SK-N-MC (cell line): ENCODE data around the gene PDE4B.

Source experiments
- EZH2 ChIP-seq: fragments of 200-600 bp; sonication (generic); IDR thresholded peaks from one replicate; pipeline ENCODE4 v1.6.1; 2017; ENCODE audit warnings: antibody characterized with exemption
- FOXP2 ChIP-seq: optimal IDR thresholded peaks from 2 replicates; pipeline ENCODE3; 2011; ENCODE audit warnings: mild to moderate bottlenecking, moderate library complexity; ENCODE audit not compliant: insufficient read depth; ENCODE audit errors: extremely low read length, control extremely low read depth
- POLR2AphosphoS5 ChIP-seq: IDR thresholded peaks from 2 replicates; pipeline ENCODE4 v1.6.1; 2012; ENCODE audit warnings: mild to moderate bottlenecking, low read depth, low read length, borderline replicate concordance

- TF ChIP-seq EZH2 (no peak), POLR2AphosphoS5 (no peak), FOXP2 (no peak)
These were observed 23.1 kb upstream of the PDE4B start for GRCh38 chr1:65769636-65770035.
